COR-L47 (cell line): ENCODE data around the gene LZTR1.
"Not testable (repeated sequence)": the region's sequence is repeated elsewhere in the genome, so short reads cannot be mapped to it uniquely, and the experiment has no call there.

Experiments
- DNase-seq: peaks from one replicate; lab custom pipeline; 2025; lab: John Stamatoyannopoulos, UW

Gene LZTR1

DNA sequence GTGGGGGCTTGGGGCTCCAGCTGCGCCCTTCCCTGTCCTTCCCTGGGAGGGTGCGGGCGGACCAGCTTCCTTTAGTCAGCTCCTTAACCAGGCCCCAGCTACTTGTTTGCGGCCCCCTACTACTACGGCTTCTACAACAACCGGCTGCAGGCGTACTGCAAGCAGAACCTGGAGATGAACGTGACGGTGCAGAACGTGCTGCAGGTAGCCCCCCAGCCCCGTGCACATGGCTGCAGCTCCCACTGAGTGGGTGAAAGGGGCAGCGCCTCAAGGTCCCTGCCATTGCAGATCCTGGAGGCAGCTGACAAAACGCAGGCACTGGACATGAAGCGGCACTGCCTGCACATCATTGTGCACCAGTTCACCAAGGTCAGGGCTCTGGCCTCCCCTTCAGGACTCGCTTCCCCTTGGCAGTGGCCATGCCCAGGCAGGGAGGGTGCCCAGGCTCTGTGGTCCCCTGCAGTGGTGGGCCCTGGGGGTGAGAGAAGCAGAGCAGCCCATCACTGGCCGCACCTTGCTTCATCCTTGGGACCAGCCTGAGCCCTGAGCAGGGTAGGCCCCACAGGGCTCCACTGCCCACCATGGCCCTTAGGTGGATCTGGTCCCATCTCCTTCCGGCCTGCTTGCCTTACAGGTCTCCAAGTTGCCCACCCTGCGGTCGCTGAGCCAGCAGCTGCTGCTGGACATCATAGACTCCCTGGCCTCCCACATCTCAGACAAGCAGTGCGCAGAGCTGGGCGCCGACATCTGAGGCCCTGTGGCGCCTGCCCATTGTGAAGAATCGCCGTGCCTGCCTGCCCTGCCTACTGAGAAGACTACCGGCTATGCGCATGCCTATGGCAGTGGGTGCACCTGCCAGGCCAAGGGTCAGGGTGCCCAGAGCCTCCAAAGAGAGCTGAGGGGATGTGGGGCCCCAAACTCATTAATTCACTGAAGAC lies 14.8 kb downstream of the LZTR1 start:
- DNase-seq = no peak

DNA sequence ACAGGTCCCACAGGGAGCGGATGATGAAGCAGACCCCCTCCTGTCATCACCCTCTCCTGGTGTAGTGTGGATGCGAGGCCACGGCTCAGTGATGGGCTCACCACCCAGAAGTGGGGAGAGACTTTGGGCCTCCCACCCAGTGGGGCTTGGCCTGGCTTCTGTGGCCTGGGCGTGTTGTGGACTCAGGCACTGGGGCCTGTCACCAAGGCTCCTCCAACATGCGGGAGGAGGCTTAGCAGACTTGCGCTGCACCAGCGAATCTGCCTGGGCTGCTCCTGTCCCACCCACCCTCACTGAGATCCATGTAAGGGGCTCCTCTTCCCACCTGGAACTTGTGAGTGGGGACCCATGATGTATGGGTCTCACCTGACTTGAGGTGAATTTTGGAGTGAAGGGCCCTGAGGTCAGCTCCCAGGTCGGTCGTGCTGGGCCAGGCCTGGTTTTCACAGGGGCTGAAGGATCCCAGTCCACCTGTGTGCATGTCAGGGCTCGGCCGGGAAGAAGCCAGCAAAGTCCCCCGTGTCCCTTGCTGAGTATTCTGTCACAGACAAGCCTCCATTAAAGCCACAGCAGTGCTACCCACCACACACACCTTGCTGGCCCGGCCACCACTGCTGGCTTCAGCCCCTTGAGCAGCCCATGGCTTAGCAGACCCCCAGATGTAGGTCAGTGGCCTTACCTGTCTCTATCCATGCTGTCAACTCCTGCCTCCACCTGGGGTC lies 15.6 kb downstream of the LZTR1 start:
- no peak for DNase-seq

DNA sequence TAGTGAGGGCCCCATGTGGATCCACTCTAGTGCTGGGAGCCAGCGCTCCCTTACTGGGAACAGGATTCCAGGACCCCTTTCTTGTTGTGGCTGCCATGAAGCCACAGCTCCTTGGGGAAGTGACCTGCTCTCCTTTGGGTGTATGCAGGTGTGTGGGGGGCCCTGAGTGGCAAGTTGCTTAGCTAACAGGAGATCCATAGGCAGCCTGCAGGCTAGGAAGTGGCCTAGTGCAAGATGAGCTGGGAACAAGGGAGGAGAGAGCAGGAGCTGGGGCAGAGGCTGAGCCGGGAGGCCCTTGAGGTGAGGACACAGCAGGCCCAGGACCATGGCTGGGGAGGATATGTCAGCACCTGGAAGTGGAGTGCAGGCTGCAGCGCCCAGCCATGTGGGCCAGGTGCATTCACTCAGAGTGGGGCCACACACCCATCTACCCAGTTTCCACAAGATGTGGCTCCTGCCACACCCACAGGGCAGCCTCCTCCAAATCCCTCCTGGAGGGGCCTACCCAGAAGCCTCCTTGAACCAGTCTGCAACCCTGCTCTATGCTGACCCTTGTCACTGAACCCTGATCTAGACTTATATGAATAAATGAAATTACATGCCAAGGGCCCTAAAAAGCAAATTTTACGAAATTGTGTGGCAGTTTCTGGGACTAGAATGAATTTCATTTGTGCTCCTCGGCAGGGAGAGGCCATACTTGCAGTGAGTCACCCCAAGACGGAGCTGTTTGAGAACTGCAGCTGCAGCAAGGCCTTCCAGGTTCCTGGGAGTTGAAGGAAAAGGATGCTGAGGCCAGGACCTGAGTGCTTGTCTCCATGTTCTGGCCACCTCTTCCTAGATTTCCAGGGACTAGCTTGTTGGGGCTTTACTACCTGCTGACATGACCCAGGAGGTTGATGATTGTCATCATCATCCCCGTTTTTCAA lies 16.6 kb downstream of the LZTR1 start:
- DNase-seq = no peak

DNA sequence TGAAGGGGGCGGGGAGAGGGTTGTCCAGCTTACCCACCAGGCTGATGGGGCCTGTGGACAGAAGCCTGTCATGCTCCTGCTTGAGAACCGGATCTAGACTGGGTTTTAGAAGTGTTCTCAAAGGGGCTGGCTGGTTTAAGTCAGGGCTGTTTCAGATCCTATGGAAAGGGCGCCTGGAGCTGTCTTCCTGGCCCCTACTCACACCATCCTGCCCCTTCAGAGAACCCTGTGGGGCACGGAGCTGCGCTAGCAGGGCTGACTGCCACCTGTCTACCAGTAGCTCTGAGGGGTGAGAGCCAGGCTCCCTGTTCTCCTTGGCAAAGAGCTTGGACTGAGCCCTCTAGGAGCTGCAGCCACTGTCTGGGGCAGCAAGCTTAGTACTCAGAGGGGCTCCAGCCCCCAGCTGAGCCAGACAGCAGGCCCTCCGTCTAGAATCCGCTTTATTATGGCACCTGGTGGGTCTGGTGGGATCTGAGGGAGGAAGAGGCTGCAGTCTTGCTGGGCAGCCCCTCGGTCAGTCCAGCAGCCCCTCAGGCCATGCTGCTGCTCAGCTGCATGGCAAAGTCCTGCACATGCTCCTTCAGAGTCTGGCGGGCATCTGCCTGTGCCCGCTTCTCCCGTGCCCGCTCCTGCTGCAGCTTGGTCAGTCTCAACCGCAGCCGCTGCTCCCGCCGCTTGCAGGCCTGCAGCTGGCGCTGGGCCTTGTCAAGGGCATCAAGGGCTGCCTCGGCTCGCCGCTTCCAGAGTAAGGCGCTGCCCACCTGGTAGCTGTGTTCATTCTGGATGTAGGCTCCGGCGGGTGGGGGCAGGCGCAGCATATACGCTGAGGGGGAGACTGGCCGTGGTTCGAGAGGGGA lies 17.5 kb downstream of the LZTR1 start:
- DNase-seq = no peak

DNA sequence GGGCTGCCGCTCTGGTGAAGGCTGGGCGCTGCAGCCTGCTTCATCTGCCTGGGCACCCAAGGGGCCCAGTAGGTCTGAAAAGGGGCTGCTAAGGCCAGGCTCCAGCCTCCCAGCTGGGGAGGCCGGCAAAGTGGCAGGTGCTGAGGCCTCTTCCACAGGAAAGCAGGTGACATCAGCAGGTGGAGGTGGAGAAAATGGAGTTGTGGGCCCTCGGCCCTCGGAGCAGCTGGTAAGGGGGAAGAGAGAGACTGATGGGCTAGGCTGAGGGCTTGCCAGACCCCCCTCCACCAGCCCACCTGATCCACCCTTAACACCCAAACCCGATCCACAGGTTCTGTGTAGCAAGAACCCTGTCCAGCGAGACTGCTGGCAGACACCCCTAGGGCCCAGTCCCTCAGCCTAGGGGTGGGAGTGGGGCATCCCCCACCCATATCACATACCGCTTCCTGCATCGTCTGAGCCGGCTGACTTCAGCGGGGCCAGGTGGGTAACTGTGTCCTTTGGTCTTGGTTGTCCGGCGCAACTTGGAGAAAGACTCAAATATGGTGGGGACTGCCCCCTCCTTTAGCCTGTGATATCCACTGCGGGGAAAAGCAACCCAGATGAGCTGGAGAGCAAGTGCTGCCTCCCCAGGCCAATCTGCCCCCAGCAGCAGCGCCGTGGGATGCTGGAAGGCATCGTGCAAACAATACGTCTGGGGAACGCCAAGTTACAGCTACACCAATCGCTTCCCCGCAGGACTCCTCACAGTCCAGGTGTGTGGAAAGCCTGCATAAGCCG lies 18.3 kb downstream of the LZTR1 start:
- DNase-seq = peak; percentile 19

DNA sequence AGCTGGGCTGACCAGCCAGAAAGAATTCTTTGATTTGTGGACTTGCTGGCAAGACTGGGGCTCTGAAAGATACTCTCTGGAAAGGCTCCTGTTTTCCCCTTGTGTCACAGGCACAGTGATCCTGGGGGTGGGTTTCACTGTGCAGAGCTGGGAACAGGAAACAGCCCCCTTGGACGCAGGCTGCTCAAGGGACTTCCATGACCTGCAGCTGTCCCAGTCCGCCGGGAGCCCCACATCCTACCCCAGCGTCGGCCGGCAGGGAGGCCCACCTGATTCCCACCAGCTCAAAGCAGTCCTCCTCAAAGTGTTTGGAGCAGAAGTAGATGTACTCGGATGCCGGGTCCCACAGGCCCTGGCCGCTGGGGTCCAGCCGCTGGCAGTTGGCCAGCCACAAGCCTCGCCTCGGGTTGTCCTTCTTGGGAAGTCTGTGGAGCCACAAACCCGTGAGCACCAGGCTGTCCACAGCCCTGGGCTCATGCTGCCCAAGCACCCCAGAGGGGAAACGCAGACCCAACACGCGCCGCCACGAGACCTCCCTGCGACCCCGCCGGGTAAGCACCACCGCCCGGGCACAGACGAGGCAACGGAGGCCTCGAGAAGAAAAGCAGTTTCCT lies 19.0 kb downstream of the LZTR1 start:
- no peak for DNase-seq

DNA sequence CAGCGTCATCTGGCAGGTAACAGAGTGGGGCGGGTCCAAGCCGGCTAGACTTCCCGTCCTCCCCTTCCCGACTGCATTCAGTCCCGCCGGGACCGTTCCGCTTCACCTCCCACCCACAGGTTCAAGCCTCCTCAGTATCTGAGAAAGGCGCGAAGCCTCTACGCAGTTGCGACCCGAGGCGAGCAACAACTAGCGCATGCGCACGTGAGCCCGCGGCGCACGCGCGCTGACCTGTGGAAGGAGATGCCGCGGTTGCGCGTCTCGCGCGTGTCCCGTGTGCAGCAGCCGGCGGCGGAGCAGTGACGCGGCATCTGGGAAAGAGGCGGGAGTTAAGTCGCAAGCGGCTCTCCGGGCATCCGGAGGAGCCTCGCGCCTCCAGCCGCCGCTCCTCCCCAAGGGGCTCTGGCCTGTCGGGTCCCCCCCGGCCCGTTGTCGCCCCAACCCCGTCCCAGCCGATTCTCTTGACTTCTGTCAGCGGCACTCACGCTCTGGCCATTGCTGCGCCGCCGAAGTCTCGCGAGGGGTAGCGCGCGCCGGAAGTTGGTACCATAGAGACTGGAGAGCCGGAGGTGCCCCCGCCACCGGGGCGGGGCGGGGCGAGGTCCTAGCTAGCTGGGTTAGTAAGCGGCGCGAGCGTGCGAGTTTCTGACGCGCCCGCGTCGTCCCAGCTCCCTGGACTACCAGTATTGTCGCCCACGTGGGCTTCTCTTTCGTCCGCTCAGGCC lies 19.7 kb downstream of the LZTR1 start, which contains the start of gene THAP7:
THAP7 (minus strand) TSS at position 518 of the 725 bp plus-strand sequence; CDS start at position 311, 207 bp downstream.
- peak; percentile 93 for DNase-seq

DNA sequence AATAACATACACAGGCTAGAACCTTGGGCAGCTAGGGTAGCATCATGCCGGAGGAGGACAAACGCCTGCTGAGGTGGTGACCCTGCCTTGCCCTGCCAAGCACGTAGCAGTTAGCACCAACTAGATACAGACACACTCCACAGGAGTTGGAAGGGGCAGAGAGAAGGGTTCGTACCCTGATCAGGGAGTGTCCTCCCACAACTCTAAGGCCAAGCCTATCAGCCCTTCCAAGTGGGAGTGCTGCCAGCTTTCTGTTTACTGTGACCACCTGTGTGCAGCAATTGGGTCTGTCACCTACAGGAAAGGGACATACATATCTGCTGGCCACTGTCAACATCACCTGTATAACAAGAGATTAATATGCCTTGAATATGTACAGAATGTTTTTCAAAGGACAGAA lies 21.7 kb downstream of the LZTR1 start:
- peak; percentile 86 for DNase-seq

DNA sequence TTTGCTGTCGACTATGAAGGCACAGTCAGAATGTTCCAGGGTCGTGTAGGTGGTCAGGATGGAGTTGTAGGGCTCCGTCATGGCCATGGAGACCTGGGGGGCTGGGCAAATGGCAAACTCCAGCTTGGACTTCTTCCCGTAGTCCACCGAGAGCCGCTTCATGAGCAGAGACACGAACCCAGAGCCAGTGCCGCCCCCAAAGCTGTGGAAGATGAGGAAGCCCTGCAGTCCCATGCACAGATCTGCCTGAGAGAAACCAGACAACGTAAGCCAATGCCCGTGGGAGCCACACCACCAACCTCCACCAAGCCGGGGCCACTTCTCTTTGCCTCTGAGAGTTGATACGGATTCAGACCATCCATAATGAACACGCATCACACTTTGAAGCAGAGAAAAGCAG lies 27.1 kb downstream of the LZTR1 start:
- DNase-seq = not testable (repeated sequence)

DNA sequence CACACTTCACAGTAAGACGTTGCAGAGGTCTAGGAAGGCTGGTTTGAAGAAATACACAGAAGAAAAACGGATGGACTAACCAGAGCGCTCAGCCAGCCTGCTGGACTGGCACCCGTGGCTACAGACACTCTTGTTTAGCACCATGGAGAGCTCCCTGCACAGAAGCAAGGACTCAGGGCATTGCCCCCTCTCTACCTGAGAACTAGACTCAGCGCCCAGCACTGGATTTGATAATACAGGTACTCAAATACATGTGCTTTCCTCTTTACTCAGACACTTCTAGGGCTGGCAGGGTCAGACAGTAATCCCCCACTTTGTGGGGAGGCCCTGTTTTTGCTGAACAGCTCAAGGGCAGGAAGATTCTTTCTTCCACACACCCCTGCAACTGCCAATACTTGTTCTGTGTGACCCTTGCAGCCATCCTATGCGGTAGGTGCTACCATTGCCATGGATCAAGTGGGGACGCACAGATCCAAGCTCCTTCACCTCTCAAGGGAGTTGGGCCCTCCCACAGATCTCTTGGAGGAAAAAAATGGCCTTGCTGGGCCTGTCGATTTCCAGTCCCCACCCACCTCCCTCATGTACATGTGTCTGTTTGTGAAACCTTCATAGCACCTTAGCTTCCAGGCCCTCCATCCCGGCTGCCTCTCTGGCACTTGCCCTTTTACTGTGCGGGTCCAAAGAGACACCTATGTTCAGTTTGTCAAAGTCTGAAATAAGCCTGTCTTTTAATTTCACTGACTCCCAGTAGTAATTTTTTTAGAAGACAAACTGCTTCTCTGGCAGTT lies 27.7 kb downstream of the LZTR1 start:
- no peak for DNase-seq

DNA sequence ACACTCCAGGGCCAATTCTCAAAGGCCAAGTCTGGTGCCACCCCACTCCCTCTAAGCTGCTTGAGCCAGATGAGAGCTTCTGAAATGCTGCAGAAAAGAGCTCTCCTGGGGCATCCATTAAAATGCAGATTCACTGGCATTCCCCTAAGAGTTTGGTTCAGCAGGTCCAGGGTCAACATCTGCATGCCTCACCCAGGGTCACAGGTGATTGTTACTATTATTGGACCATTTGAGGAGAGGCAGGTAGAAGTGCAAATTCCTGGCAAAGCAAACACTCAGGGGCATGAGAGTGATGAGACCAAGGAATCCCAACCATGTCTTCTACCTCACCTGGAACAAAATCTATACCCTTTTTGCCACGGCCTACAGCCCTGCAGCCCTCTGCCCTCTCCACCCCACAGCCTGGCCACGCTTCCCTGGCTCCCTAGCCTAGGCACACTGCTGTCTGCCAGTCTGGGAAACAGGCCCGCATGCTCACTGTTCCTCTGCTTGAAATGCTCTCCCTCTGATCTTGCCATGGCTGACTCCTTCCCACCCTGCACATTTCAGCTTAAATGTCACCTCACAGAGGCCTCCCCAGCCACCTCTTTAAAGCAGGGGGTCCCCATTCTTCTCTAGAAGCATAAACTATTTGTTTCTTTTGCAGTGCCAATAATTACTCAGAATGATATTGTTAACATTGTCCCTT lies 28.5 kb downstream of the LZTR1 start:
- DNase-seq = no peak

DNA sequence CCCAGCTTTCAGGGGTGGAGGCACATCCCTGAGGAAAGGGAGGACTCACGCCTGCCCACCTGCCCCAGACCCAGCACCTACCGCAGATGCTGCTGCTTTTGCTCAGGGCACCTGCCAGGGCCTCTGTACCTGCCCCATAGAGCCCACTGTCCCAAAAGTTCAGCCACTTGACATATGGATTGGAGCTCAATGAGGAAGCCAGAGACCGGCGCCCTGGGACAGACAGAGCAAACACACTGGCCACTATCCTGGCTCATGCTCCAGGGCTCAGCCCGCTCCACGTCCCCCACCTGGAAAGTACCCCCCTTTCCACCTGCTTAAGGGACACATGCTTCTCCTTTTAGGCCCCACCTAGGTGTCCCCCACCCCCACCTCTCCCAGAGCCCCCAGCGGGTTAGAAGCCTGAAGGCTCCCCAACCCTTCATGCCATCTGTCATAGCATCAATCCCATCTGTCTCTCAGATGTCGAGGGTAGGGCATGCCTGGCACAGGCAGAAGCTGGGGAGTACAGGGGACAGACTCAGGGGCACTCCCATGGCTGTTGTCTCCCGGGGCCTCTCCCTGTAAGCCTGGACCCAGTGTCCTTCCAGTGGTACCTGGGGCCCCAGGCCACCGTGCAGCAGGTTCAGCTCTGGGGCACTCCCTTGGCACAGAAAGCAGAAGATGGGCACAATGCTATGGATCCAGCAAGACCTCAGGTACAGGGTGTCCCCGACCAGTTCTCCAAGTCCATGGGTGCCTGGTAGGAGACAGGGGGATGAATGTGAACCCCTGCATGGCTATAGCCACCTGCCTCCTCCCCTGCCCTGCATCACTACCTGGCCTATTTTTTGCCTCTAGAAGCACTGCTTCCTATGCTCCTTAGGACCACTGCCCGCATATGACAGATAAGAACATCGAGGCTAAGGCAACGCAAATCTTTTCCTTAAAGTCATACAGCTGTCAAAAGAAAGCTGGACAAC lies 30.6 kb downstream of the LZTR1 start:
- no peak for DNase-seq

DNA sequence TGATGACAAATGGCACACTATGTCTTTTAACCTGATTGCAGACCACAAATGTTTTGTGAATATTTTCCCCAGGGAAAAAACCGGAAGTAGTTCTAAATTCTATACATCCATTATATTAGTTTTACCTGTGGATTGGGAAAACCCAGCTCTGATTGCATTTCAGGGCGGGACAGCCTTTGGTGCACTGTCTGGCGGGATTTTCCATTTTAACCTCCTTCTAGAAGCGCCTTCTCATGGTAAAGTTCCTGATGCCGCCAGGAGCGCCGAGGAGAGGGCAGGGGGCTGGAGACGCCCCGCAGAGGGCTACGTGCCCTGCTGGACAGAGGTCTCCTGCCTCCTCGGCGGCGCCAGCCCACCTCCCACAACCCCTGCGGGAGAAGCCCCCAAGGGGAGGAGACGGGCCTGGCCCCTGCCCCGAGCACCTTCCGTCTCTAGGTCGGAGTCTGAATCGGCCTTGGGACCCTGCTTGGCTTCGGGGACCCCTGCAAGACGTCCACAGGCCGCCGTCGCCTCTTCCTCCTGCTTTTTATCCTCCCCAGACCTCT lies 31.6 kb downstream of the LZTR1 start:
- DNase-seq = no peak

DNA sequence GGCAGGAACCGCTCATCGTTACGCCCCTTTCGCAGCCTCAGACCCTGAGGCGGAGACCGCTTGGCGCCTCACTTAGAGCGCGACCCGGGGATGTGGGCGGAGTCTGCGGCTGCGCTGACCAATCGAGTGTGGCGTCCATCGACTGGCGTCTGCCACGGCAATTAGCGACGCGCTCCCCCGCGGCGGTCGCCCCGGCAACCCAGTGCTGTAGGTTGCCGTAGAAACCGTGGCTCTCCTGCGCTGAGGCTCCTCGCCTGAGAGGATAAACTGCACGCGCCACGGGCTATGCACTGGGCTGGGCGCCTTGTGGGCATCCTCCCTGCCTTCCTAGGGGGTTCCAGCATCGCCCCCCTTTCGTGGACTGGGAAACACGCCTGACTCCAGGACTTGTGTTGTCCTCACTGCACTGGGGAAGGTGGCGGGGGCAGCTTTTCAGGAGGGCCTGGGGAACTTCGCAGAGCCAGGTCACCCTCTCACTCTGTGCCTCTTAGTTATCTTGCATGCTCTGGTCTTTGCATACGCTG lies 32.2 kb downstream of the LZTR1 start:
- DNase-seq = peak; percentile 98

DNA sequence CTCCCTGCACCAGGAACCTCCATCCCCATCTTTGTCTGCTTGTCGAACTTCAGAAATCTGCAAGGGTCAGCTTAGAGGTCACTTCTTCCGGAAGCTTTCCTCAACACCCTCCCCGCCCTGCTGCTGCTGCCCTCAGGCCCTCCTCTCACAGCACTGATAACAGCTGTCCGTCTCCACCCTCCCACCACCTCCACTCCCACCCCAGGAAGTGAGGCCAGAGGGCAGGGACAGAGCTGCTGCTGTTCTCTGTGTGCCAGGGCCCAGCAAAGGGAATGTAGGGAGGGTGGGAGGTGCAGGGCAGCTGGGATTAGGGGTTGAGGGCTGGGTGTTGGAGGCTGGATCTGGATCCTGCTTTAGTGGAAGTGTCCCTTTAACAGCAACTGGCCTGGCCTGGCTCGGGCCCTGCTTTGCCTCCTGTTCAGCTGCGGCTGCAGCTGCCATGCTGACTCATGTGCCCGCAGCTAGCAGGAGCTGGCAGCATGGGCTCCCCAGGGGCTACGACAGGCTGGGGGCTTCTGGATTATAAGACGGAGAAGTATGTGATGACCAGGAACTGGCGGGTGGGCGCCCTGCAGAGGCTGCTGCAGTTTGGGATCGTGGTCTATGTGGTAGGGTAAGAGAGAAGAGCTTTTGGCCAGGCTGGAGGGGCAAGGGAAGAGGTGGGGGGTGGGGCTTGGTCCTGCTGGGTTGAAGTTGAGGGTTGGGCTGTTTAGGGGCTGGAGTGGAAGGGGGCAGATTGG lies 32.8 kb downstream of the LZTR1 start, which contains the start of gene P2RX6:
P2RX6 (plus strand) TSS at position 440 of the 740 bp plus-strand sequence; CDS start at position 450, 10 bp downstream.
- peak; percentile 57 for DNase-seq
